ENCODE results near the gene TRDN. TPM values are rescaled to one million over a fixed set of nuclear protein-coding genes. Genes with fewer than 3 reads are reported as not detected.

Gene TRDN
- total and polyA plus RNA-seq, 3 donors from 2014 or later = 2.8 to 3.7 (median 3.2) TPM

GRCh38 chr6:123622780-123623179 is 14.0 kb downstream of the TRDN start:
- H3K36me3 ChIP-seq (ENCODE audit: low read depth, missing control alignments) = no peaks in the 10 kb centered on the region
- no peaks in the 10 kb centered on the region for H3K27me3 ChIP-seq
- no peak overlapping the region for H3K27ac ChIP-seq
- DNase-seq = no peak
- 83 to 92% methylated on average over 1 of the region's 1 CpG for WGBS, 2 donors
- intact Hi-C loops (cut with DNase I; ENCODE audit: low total_unique reads) = no loop called here
- H3K4me3 ChIP-seq = no peak overlapping the region
- H3K9me3 ChIP-seq = no peaks in the 10 kb centered on the region
- no peaks in the 10 kb centered on the region for H3K4me1 ChIP-seq
- no peak for TF ChIP-seq CTCF (IDR thresholded peaks at IDR 0.05)
- TF ChIP-seq POLR2A (IDR thresholded peaks at IDR 0.05) = no peak

- Histone ChIP-seq H3K27ac (no peak overlapping the region), H3K27me3 (no peaks in the 10 kb centered on the region), H3K4me1 (no peaks in the 10 kb centered on the region), H3K9me3 (no peaks in the 10 kb centered on the region), H3K36me3 (ENCODE audit: low read depth, missing control alignments) (no peaks in the 10 kb centered on the region), H3K4me3 (no peak overlapping the region)
- intact Hi-C loops (cut with DNase I; ENCODE audit: low total_unique reads) = no loop called here
- no peak for DNase-seq
- no peak for TF ChIP-seq CTCF (IDR thresholded peaks at IDR 0.05)
- no peak for TF ChIP-seq POLR2A (IDR thresholded peaks at IDR 0.05)
These were observed 17.6 kb downstream of the TRDN start for GRCh38 chr6:123619156-123619555.

- WGBS, 2 donors = 52 to 65% methylated on average over 3 of the region's 3 CpGs
These were observed 19.8 kb downstream of the TRDN start for GRCh38 chr6:123616942-123617341.

GRCh38 chr6:123616016-123616415 is 20.7 kb downstream of the TRDN start:
- intact Hi-C loops (cut with DNase I; ENCODE audit: low total_unique reads) = no loop called here
- Histone ChIP-seq H3K27me3 (no peaks in the 10 kb centered on the region), H3K9me3 (no peaks in the 10 kb centered on the region), H3K4me3 (no peak overlapping the region), H3K36me3 (ENCODE audit: low read depth, missing control alignments) (no peaks in the 10 kb centered on the region), H3K4me1 (no peaks in the 10 kb centered on the region), H3K27ac (peak overlapping the region in 1 of 2 donors; percentile 10)
- TF ChIP-seq CTCF (IDR thresholded peaks at IDR 0.05) = no peak
- no peak for TF ChIP-seq POLR2A (IDR thresholded peaks at IDR 0.05)
- DNase-seq = no peak
- WGBS, 2 donors = 82 to 83% methylated on average over 5 of the region's 5 CpGs

More at GRCh38 chr6:123616942-123617341, 19.8 kb downstream of the TRDN start:
- Histone ChIP-seq H3K27me3 (no peaks in the 10 kb centered on the region), H3K27ac (peak overlapping the region; percentile 21 to 46), H3K9me3 (no peaks in the 10 kb centered on the region), H3K36me3 (ENCODE audit: low read depth, missing control alignments) (no peaks in the 10 kb centered on the region), H3K4me1 (no peaks in the 10 kb centered on the region), H3K4me3 (no peak overlapping the region)
- no peak for DNase-seq
- intact Hi-C loops (cut with DNase I; ENCODE audit: low total_unique reads) = no loop called here
- TF ChIP-seq POLR2A (IDR thresholded peaks at IDR 0.05) (no peak), CTCF (IDR thresholded peaks at IDR 0.05) (no peak)

GRCh38 chr6:123610779-123611178 is 26.0 kb downstream of the TRDN start:
- no peak for TF ChIP-seq CTCF (IDR thresholded peaks at IDR 0.05)
- no peak for TF ChIP-seq POLR2A (IDR thresholded peaks at IDR 0.05)
- no peaks in the 10 kb centered on the region for H3K9me3 ChIP-seq
- no peaks in the 10 kb centered on the region for H3K27me3 ChIP-seq
- no peak overlapping the region for H3K4me3 ChIP-seq
- DNase-seq = no peak
- H3K4me1 ChIP-seq = no peaks in the 10 kb centered on the region
- H3K27ac ChIP-seq = peak overlapping the region; percentile 6 to 22
- intact Hi-C loops (cut with DNase I; ENCODE audit: low total_unique reads) = no loop called here
- H3K36me3 ChIP-seq (ENCODE audit: low read depth, missing control alignments) = no peaks in the 10 kb centered on the region

Data from testis (tissue), 3 donors.